AG04449 (cell line): ENCODE results near the gene OR52A5.

Experiments
- CTCF ChIA-PET: fragments of 350-600 bp; formaldehyde crosslinking; extraction: SDS; loops from one replicate; lab custom pipeline; 2021; ENCODE audit warnings: antibody characterized with exemption; lab: Yijun Ruan, JAX
- POLR2A ChIA-PET: fragments of 400-600, 350-600 bp; formaldehyde crosslinking; extraction: SDS; loops from one replicate; lab custom pipeline; 2020; ENCODE audit warnings: antibody characterized with exemption, inconsistent platforms; lab: Yijun Ruan, JAX
- DNase-seq: peaks from one replicate; pipeline ENCODE4 v3.0.0-alpha.2; 2010; ENCODE audit warnings: low read depth, low spot score
- H3K4me3 ChIP-seq: 2 replicates; pipeline ENCODE4 v1.5.1; 2011; ENCODE audit warnings: low read depth, mild to moderate bottlenecking, control low read depth, low read length
- CTCF ChIP-seq: IDR thresholded peaks from one replicate; pipeline ENCODE4 v1.5.1; 2011; ENCODE audit warnings: mild to moderate bottlenecking, moderate library complexity, low read length, control low read depth, inconsistent platforms; ENCODE audit not compliant: insufficient read depth; ENCODE audit errors: missing control alignments

Gene OR52A5

DNA sequence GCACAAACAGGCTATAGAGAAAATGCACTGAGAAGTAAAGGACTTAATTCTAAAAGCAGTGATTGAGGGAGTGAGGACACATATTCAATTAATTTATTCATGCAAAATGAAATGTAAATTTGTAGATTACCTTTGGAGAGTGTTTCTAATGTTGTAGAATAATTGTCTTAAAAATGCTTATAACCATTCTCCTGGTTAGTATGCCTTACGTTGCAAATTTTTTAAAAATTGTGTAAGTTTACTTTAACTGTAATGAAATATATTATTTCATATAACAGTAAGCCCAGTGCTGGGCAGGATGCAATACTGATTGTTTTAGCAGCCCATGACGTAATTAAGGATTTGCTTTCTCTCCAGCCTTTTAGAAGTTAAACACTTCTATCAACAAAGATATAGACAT is 42.1 kb downstream of the OR52A5 start:
- no peak for DNase-seq
- TF ChIP-seq CTCF = no peak
- no peak overlapping the region for H3K4me3 ChIP-seq
- ChIA-PET CTCF (no interaction called here), POLR2A (no interaction called here)

DNA sequence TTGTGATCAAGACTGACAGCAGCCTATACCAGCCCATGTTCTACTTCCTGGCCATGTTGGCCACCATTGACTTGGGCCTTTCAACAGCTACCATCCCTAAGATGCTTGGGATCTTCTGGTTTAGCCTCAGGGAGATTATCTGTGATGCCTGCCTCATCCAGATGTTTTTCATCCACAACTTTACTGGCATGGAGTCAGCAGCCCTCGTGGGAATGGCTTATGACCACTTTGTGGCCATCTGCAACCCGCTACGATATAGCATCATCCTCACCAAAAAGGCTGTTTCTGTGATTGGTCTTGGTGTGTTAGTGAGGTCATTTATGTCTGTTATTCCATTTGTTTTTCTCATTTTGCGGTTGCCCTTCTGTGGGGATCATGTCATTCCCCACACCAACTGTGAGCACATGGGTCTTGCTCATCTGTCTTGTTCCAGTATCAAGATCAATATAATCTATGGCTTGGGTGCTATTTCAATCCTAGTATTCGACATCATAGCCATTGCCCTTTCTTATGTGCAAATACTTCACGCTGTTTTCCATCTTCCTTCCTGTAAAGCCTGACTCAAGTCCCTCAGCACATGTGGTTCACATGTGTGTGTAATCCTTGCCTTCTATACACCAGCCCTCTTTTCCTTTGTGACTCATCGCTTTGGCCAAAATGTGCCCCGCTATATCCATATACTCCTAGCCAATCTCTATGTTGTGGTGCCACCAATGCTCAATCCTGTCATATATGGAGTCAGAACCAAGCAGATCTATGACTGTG is 45.2 kb downstream of the OR52A5 start:
- no peak for TF ChIP-seq CTCF
- ChIA-PET POLR2A (no interaction called here), CTCF (no interaction called here)
- no peak overlapping the region for H3K4me3 ChIP-seq
- no peak for DNase-seq

DNA sequence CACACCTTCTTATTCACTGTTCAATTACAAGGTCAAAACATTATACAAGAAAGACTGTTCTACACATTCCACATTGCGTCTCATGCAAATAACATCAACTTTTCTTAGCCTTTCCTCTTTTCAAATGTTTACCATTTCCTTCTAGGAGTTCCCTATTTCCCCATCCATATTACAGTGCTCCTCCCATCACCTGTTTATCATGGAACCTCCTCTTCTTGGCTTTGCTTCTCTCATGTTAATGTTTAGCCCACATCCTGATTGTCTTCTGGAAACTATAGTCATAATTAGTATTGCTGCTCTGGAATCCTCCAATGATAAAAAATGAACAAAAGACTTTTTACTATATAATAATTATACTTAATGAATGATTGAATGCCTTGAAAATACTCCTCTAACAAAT is 47.5 kb downstream of the OR52A5 start:
- POLR2A ChIA-PET = no interaction called here
- no peak for DNase-seq
- no peak overlapping the region for H3K4me3 ChIP-seq
- CTCF ChIA-PET = no interaction called here
- no peak for TF ChIP-seq CTCF

GRCh38 chr11:5088556-5088955 is 49.6 kb downstream of the OR52A5 start:
- DNase-seq = no peak
- no peak overlapping the region for H3K4me3 ChIP-seq
- CTCF ChIA-PET = no interaction called here
- POLR2A ChIA-PET = no interaction called here
- no peak for TF ChIP-seq CTCF

DNA sequence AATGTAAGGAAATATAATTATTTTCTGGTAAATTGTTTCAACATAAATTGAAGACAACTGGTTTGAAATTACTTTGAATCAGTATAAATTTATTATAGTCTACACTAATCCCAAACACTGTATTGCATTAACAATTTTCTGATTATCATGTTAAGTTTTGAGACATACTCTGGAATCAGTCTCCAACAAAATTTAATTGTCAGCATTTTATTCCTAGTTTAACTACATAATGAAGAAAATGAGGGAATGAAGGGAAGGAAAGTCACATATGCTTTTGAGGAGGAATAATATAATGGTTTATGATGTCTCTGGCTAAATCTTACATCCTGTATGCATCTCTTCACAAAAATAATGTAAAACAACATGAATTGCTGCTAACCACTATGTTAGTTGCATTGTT is 54.6 kb downstream of the OR52A5 start:
- no peak for DNase-seq
- H3K4me3 ChIP-seq = no peak overlapping the region
- ChIA-PET POLR2A (no interaction called here), CTCF (no interaction called here)
- TF ChIP-seq CTCF = no peak

- no peak overlapping the region for H3K4me3 ChIP-seq
- ChIA-PET POLR2A (no interaction called here), CTCF (no interaction called here)
- TF ChIP-seq CTCF = no peak
- no peak for DNase-seq
Observed at GRCh38 chr11:5081405-5081804, 56.8 kb downstream of the OR52A5 start.
